C4-2B (cell line): ENCODE measurements around the gene MINAR1.

Experiments
- CTCF ChIP-seq: fragments of 450-650 bp; conservative IDR thresholded peaks from 2 replicates; pipeline ENCODE4 v1.5.1; 2017; ENCODE audit warnings: mild to moderate bottlenecking
- ZFX ChIP-seq: fragments of 450-650 bp; IDR thresholded peaks from 2 replicates; pipeline ENCODE4 v1.6.1; 2017

- TF ChIP-seq CTCF (no peak), ZFX (no peak)
These were observed 35.3 kb upstream of the MINAR1 start for GRCh38 chr15:79396850-79397249.
